ENCODE measurements around the gene PRDX1.

The PRDX1 gene

DNA sequence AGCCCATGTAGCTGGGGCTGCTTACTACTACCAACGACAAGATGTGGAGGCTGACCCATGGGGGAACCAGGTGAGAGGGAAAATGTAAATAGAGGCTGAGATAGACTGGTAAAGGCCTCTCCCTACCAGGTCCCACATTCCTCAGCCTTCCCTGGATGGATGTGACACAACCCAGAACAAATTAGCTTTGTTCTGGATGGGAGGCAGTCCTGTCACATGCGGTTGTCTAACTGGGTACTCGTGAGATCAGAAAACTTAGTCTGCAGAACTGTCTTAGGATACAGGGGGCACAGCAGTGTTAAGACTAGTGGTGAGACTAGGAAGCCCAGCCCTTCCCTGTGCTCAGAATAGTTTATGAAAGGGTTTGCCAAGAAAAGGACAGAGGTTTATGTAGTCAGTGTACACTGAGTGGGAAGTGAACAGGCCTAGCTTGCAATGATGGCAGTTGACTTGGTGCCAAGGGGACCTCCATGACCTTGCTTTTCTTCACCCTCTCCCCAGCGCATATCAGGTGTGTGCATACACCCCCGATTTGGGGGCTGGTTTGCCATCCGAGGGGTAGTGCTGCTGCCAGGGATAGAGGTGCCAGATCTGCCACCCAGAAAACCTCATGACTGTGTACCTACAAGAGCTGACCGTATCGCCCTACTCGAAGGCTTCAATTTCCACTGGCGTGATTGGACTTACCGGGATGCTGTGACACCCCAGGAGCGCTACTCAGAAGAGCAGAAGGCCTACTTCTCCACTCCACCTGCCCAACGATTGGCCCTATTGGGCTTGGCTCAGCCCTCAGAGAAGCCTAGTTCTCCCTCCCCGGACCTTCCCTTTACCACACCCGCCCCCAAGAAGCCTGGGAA is 13.2 kb downstream of the PRDX1 start:
- Histone ChIP-seq H3K4me3 (no peak overlapping the region), H3K27ac (peak overlapping the region in 2 of 21 experiments; percentile 20 to 21)

DNA sequence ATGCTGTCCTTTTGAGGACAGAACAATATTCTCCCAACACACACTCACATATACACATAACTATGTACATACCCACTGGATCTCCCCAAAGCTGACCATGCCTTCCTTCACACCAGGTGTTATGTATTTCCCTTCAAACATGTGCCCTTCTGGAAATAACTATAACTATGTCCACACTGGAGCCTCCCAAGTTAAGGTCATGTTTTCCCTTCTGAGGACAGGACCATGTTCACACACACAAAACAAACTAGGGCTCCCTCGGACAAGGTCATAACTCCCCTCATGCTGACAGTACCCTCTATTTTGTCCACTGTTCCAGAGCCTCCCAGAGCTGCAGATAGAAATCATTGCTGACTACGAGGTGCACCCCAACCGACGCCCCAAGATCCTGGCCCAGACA is 13.8 kb downstream of the PRDX1 start:
- Histone ChIP-seq H3K27ac (peak overlapping the region in 1 of 21 experiments; percentile 20), H3K4me3 (no peak overlapping the region)

- H3K27ac ChIP-seq, result peak overlapping the region in 1 of 21 experiments; percentile 26
- no peak overlapping the region for H3K4me3 ChIP-seq
These were observed 14.5 kb downstream of the PRDX1 start for GRCh38 chr1:45507195-45507594.

DNA sequence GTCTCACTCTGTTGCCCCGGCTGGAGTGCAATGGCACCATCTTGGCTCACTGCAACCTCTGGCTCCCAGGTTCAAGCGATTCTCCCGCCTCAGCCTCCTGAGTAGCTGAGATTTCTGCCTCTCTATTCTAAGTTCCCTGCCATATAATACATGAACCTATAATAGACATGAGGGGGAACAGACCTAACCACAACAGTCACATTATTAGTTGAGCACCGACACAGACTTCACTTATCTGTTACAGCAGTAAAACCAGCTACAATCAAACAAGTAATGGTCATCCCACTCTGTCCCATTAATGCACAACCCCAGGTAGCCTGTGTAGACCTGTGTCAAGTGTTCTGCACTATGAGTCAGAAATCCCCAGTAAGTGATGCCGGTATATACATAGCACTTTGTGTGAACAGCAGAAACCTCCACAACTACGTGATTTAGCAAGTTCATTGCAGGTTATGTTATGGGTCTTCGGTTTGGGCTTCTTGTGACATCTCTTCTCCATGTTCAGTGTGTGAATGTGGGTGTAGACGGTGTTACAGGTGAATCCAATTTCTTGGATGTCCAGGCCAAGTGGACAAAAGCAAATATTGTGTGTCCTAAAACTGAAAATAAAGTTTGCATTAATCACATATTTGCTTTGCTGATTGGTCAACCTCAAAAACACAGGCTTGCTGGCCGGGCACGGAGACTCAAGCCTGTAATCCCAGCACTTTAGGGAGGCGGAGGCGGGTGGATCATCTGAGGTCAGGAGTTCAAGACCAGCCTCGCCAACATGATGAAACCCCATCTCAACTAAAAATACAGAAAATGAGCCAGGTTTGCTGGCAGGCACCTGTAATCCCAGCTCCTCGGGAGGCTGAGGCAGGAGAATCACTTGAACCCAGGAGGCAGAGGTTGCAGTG is 18.0 kb downstream of the PRDX1 start:
- H3K27ac ChIP-seq, result no peak overlapping the region
- no peak overlapping the region for H3K4me3 ChIP-seq

DNA sequence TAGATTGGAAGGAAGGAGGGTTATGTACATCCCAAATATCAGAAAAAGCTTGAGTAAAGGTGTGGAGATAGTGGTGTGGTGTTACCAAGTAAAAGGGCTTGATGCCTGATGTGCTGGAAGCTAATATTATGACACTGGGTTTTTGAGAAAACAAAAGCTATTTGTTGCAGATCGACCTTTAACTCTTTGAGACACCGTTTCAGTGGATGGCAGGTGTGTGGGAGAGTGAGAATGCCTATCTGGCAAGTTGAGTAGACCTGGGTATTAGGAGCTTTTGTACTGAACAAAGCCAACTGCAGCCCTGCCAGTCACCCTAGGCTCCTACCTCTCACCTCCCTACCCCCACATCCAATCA is 20.2 kb downstream of the PRDX1 start:
- no peak overlapping the region for H3K4me3 ChIP-seq
- peak overlapping the region in 2 of 21 experiments; percentile 19 to 31 for H3K27ac ChIP-seq

GRCh38 chr1:45499415-45499769 is 22.3 kb downstream of the PRDX1 start:
- peak overlapping the region in 14 of 21 experiments; percentile 3 to 84 (median 46) for H3K27ac ChIP-seq
- peak overlapping the region; percentile 43 to 64 (median 55) for H3K4me3 ChIP-seq

DNA sequence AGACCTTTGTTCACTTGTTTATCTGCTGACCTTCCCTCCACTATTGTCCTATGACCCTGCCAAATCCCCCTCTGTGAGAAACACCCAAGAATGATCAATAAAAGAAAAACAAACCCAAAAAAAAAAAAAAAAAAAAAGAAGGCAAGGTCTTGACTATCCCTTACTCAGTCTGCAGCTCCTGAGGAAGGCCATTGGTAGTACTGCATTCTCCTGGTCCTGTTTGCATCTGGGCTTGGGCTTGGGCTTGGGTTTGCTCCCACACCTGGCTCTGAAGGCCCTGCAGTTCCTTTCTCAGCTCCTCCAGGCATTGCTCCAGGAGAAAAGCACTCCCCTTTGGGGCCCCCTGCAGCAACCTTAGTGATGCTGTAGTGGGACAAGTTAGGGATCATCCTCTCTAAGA is 23.4 kb downstream of the PRDX1 start:
- Histone ChIP-seq H3K4me3 (no peak overlapping the region), H3K27ac (no peak overlapping the region)

GRCh38 chr1:45493116-45493697 is 28.5 kb downstream of the PRDX1 start:
- H3K27ac ChIP-seq, result no peak overlapping the region
- no peak overlapping the region for H3K4me3 ChIP-seq

GRCh38 chr1:45492691-45493090 is 29.0 kb downstream of the PRDX1 start:
- Histone ChIP-seq H3K4me3 (no peak overlapping the region), H3K27ac (no peak overlapping the region)

DNA sequence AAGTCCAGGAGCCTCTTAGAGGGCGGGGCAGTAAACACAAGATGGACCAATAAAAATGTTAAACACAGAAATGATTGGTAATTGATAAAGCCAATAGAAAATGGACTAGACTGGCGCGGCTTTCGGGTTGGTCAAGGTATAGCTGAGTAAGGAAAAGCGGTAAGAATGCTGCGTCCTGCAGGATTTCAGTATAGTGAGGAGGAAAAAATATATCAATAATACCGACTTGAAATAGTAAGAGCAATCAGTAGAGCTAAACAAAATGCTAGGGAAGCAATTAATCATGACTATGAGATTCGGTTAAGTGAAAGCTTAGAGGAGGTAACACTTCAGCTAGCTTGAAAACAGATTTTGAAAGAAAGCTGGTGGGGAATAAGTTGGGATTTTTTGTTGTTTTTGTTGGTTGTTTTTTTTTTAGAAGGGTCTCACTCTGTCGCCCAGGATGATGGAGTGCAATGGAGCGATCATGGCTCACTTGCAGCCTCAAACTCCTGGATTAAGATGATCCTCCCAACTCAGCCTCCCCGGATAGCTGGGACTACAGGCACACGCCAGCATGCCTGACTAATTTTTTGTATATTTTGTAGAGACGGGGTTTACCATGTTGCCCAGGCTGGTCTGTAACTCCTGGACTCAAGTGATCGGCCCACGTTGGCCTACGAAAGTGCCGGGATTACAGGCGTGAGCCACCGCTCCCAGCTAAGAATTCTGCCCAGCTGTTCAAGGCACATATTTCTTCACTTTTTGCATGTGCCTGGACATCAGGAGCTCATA is 30.0 kb downstream of the PRDX1 start:
- H3K27ac ChIP-seq, result peak overlapping the region in 3 of 21 experiments; percentile 3 to 85 (median 49)

DNA sequence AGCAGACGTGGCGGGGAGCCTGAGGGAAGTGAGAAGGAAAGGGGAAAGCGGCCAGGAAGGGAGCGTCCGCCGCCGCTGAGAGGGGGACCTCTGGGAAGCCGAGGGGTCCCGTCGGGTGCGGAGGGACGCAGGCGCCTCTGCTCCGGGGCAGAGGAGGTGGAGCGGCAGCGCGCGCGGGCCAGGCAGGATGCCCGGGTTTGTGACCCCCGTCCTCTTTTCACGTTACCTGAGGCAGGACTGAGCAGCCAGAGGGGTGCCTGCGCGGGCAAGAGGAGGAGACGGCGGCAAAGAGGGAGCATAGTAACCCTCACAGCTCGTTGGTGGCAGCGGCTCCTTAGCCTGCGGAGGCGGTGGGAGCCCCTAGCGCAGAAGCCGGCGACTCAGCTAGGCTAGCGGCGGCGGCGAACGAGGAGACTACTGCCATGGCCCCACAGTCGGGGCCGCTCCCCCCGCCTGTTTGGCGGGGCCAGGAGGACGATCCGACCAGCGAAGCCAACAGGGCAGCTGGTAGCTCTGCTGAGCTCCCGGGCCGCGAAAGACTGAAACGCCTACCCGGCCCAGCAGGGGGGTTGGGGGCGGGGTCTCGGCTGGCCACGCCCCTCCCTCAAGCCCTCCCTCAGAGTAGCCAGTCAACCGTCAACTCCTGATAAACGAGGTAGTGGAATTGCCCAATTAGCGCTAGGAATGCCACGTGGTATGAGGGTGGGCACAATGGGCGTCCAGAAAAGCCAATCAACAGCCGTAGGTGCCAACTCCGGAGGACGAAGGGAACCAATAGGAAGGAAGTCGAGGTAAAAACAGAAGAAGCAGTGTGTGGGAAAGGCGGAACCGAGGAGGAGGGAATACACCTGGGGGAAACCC is 30.8 kb downstream of the PRDX1 start, which contains the start of gene TESK2:
TSS of gene TESK2 (minus strand) at position 538 of the 861 bp plus-strand sequence. CDS start 33,378 bp downstream, outside the sequence.
- peak within 1 kb of the TSS; percentile 62 to 96 (median 90) for H3K4me3 ChIP-seq
- peak within 1 kb of the TSS; percentile 22 to 88 (median 75) for H3K27ac ChIP-seq

More for the DNA sequence above, 30.0 kb downstream of the PRDX1 start:
- H3K4me3 ChIP-seq, result peak overlapping the region; percentile 62 to 96 (median 90)

DNA sequence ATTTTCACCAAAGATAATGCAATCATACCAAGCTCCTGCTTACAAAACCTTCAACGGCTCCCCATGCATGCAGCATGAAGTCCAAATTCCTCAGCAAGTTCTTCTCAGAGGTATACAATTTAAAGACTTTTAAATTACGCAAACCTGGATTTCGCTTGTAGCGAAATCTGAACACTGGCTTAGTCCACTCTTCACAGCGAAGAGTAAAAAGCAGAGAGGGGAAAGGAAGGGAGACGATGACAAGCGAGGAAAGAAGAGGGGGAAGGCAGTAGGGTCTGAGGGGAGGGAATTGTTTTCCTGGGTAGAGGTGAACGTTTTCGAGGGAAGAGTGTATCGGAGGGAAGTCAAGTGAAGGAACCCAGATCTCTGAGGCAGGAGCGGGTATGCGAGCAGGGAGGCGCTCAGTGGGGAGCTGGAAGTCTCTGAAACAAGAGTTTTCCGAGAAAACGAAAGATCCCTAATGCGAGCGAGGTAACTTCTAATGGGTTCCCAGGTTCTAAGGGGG is 31.5 kb downstream of the PRDX1 start:
- peak overlapping the region; percentile 62 to 96 (median 90) for H3K4me3 ChIP-seq
- peak overlapping the region; percentile 22 to 88 (median 75) for H3K27ac ChIP-seq

GRCh38 chr1:45489379-45489778 is 32.3 kb downstream of the PRDX1 start:
- Histone ChIP-seq H3K4me3 (peak overlapping the region in 6 of 7 experiments; percentile 62 to 96 (median 88)), H3K27ac (peak overlapping the region in 1 of 21 experiments; percentile 88)

DNA sequence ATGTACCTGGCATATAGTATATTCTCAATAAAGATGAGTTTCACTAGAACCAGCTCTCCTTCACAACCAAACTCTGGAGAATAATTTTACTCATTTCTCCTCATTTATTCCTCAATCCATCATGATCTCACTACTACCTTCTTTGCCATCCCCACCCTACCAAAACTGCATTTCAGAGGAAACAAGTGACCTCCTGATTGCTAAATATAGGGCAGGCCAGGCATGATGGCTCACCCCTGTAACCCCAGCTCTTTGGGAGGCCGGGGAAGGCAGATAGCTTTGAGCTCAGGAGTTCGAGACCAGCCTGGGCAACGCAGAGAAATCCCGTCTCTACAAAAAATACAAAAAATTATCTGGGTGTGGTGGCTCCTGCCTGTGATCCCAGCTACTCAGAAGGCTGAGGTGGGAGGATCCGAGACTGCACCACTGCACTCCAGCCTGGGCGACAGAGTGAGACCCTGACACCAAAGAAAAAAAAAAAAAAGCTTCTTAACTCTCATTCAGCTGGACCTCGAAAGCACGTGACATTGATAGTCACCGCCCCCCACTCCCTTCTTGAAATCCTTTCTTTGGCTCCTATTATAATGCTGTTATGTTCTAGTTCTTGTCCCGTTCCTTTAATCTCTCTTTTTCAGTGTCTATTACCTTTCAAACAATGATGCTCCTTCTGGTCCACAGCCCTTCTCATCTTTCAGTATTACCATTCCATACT is 32.9 kb downstream of the PRDX1 start:
- Histone ChIP-seq H3K27ac (no peak overlapping the region), H3K4me3 (no peak overlapping the region)

DNA sequence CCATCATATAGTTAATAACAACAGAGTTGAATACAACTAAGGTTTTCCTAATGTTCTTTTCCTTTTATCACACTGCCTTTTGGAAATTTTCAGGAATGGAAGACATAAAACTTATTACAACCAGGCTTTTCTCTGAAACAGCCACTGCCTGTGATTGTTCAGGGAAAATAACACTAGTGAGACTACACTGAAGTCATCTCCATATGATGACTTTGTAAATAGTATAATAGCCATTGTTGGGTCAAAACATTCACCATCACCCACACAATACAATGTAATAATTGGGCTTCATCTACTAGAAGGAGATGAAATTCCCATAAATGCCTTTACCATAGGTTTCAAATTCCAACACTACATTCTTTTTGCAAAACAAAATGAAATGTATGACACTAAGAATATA is 35.7 kb downstream of the PRDX1 start:
- no peak overlapping the region for H3K27ac ChIP-seq
- H3K4me3 ChIP-seq, result no peak overlapping the region

DNA sequence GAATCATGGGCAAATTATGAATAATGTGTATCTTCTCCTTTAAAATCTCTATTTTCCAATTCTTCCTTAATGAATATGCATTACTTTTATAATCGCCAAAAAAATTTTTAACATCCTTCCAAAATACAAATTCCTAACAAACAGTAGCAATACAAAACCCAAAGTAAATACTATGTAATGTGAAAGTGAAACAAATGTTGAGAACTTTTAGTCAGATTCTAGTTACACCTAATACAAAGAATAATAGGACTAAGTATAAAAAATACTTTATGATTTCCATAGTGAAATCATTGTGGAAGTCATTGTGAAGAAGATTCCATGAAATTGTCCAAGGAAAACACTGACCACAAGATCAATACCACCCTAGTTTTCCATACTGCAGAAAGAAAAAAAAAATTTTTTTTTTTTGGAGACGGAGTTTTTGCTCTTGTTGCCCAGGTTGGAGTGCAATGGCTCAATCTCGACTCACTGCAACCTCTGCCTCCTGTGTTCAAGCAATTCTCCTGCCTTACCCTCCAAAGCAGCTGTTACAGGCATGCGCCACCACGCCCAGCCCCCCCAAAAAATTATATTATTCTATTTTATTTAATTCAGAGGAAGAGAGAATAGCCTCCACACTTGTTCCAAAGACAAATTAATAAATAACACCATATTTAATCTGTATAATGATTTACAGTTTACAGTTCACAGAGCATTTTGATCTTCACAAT is 42.5 kb downstream of the PRDX1 start:
- Histone ChIP-seq H3K4me3 (no peak overlapping the region), H3K27ac (no peak overlapping the region)

Data from skin epidermis (tissue), 12 donors.